Activated naive CD8-positive, alpha-beta T cell treated with anti-CD3 and anti-CD28 coated beads, Interleukin-2, amount 50 U/mL, for 24 hours (primary cell): Measurements from ENCODE around the gene RNF32.
"Not testable (repeated sequence)": the region's sequence is repeated elsewhere in the genome, so short reads cannot be mapped to it uniquely, and the experiment has no call there.

Experiments used
- ATAC-seq: fragments of 150-1000 bp; cut with Tn5 transposase; one replicate; pipeline ENCODE4 v1.10.0; 2021
- DNase-seq: peaks from one replicate; pipeline ENCODE4 v3.0.0; 2021
- H3K27ac Mint-ChIP-seq: one replicate; pipeline ENCODE4 v1.8.0; 2021; ENCODE audit warnings: mild to moderate bottlenecking, mixed read lengths
- H3K27me3 Mint-ChIP-seq: one replicate; pipeline ENCODE4 v1.8.0; 2021; ENCODE audit warnings: mixed read lengths
- H3K36me3 Mint-ChIP-seq: one replicate; pipeline ENCODE4 v1.8.0; 2021; ENCODE audit warnings: low read depth, mixed read lengths
- H3K4me1 Mint-ChIP-seq: one replicate; pipeline ENCODE4 v1.8.0; 2021; ENCODE audit warnings: mixed read lengths
- H3K4me3 Mint-ChIP-seq: one replicate; pipeline ENCODE4 v1.8.0; 2021; ENCODE audit warnings: mild to moderate bottlenecking, moderate library complexity, mixed read lengths
- H3K9me3 Mint-ChIP-seq: one replicate; pipeline ENCODE4 v1.8.0; 2021; ENCODE audit warnings: mixed read lengths

RNF32 gene

GRCh38 chr7:156668130-156668741, 27.7 kb downstream of the RNF32 start:
- Mint-ChIP-seq H3K27me3 (no peaks in the 10 kb centered on the region), H3K4me1 (peaks cover 3% of the 10 kb centered on the region), H3K9me3 (no peaks in the 10 kb centered on the region), H3K36me3 (peaks cover 3% of the 10 kb centered on the region), H3K27ac (no peak overlapping the region), H3K4me3 (no peak overlapping the region)
- DNase-seq, result no peak
- ATAC-seq, result no peak

GRCh38 chr7:156669035-156669828, 28.7 kb downstream of the RNF32 start:
- Mint-ChIP-seq H3K27me3 (no peaks in the 10 kb centered on the region), H3K36me3 (peaks cover 3% of the 10 kb centered on the region), H3K27ac (no peak overlapping the region), H3K9me3 (no peaks in the 10 kb centered on the region), H3K4me1 (peaks cover 3% of the 10 kb centered on the region), H3K4me3 (no peak overlapping the region)
- ATAC-seq (no peak), DNase-seq (no peak)

GRCh38 chr7:156673454-156673853, 32.9 kb downstream of the RNF32 start:
- H3K27ac Mint-ChIP-seq, result no peak overlapping the region
- H3K4me3 Mint-ChIP-seq, result no peak overlapping the region
- DNase-seq (no peak), ATAC-seq (no peak)
- no peaks in the 10 kb centered on the region for H3K27me3 Mint-ChIP-seq
- H3K36me3 Mint-ChIP-seq, result peaks cover 15% of the 10 kb centered on the region
- H3K9me3 Mint-ChIP-seq, result no peaks in the 10 kb centered on the region
- no peaks in the 10 kb centered on the region for H3K4me1 Mint-ChIP-seq

DNA sequence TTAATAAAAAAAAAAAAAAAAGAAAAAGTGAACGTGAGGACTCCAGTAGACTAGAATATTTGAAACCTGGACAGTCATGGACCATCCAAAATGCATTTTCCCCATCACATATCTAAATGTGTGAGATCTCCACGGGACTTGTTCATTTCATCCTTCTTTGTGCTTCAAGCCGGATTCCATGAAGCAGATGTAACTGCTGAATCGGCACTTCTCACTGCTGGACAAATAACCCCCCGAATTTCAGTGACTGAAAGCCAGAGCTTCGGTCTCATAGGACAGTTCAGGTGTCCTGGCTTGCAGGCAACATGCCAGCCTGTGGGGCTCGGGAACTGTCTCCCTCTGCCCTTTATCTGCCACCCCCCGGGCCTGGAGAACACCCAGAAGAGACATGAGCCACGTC, 33.3 kb downstream of the RNF32 start:
- Mint-ChIP-seq H3K9me3 (no peaks in the 10 kb centered on the region), H3K27ac (no peak overlapping the region)
- no peak for ATAC-seq

GRCh38 chr7:156675721-156676120, 35.1 kb downstream of the RNF32 start:
- H3K27me3 Mint-ChIP-seq, result no peaks in the 10 kb centered on the region
- H3K27ac Mint-ChIP-seq, result no peak overlapping the region
- ATAC-seq, result no peak
- no peaks in the 10 kb centered on the region for H3K4me1 Mint-ChIP-seq
- peaks cover 17% of the 10 kb centered on the region for H3K36me3 Mint-ChIP-seq
- no peaks in the 10 kb centered on the region for H3K9me3 Mint-ChIP-seq
- DNase-seq, result no peak
- no peak overlapping the region for H3K4me3 Mint-ChIP-seq

More for the DNA sequence above, 33.3 kb downstream of the RNF32 start:
- H3K27me3 Mint-ChIP-seq, result no peaks in the 10 kb centered on the region
- no peak for DNase-seq
- H3K4me1 Mint-ChIP-seq, result no peaks in the 10 kb centered on the region
- peaks cover 17% of the 10 kb centered on the region for H3K36me3 Mint-ChIP-seq
- H3K4me3 Mint-ChIP-seq, result no peak overlapping the region

DNA sequence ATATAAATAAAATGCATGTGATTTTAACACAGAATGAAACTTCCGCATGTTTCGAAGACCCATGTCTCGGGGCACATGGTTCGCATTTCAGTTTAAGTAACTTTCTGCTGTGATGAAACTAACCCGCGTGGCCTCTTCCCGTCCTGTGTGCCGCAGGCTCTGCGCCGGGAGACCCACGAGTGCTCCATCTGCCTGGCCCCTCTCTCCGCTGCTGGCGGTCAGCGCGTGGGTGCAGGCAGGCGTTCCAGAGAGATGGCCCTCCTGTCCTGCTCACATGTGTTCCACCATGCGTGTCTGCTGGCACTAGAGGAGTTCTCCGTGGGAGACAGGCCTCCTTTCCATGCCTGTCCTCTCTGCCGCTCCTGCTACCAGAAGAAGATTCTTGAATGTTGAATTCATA, 35.7 kb downstream of the RNF32 start:
- H3K9me3 Mint-ChIP-seq, result no peaks in the 10 kb centered on the region
- no peak overlapping the region for H3K27ac Mint-ChIP-seq
- ATAC-seq, result no peak

GRCh38 chr7:156677374-156678054, 36.9 kb downstream of the RNF32 start:
- H3K36me3 Mint-ChIP-seq, result peaks cover 22% of the 10 kb centered on the region
- no peak overlapping the region for H3K27ac Mint-ChIP-seq

More for the DNA sequence above, 35.7 kb downstream of the RNF32 start:
- Mint-ChIP-seq H3K27me3 (no peaks in the 10 kb centered on the region), H3K4me1 (no peaks in the 10 kb centered on the region), H3K36me3 (peaks cover 17% of the 10 kb centered on the region), H3K4me3 (no peak overlapping the region)
- no peak for DNase-seq

DNA sequence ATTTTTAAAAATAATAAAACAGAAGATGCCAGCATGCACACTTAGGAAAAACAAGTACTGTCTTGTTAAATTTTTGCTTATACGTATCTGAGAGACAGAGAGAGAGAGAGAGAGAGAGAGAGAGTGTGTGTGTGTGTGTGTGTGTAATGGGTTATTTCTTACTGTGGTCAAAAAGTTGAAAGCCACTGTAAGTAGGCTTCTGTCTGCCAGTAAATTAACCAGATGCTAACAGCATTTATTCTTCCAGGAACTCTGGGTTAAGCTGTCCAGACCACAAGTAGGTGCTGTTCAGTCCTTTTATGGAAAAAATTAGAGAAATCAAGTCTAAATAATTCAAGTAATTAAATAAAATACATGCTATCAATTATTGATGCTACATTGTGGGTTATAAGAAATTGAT, 39.7 kb downstream of the RNF32 start:
- Mint-ChIP-seq H3K27ac (no peak overlapping the region), H3K4me3 (no peak overlapping the region), H3K4me1 (no peaks in the 10 kb centered on the region), H3K27me3 (no peaks in the 10 kb centered on the region), H3K9me3 (no peaks in the 10 kb centered on the region), H3K36me3 (peaks cover 16% of the 10 kb centered on the region)
- ATAC-seq, result no peak
- no peak for DNase-seq

More at GRCh38 chr7:156677374-156678054, 36.9 kb downstream of the RNF32 start:
- DNase-seq (no peak), ATAC-seq (no peak)
- Mint-ChIP-seq H3K27me3 (no peaks in the 10 kb centered on the region), H3K9me3 (no peaks in the 10 kb centered on the region), H3K4me3 (no peak overlapping the region), H3K4me1 (no peaks in the 10 kb centered on the region)

DNA sequence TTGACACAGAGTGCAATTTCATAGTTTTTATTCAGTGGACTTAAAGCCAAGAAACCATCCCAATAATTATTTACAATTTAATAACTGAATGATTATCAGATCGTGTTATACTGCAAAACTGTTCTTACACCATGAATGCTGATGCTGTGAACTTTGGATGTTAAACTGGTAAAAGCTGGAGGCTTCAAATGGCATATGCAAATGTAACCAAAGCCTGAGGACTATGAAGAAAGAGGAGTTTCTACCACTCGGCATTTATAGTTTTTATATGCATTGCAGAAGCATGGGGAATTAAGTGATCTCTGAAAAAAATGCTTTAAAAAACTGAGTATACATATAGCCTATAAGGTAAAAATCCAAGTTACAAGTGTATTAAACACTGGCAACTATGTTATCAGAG, 42.4 kb downstream of the RNF32 start:
- Mint-ChIP-seq H3K4me1 (no peaks in the 10 kb centered on the region), H3K9me3 (no peaks in the 10 kb centered on the region), H3K4me3 (no peak overlapping the region), H3K27me3 (no peaks in the 10 kb centered on the region), H3K36me3 (peaks cover 6% of the 10 kb centered on the region), H3K27ac (no peak overlapping the region)
- no peak for DNase-seq
- no peak for ATAC-seq

- peaks cover 4% of the 10 kb centered on the region for H3K36me3 Mint-ChIP-seq
- H3K4me3 Mint-ChIP-seq, result no peak overlapping the region
- DNase-seq (no peak), ATAC-seq (no peak)
- H3K9me3 Mint-ChIP-seq, result no peaks in the 10 kb centered on the region
- H3K4me1 Mint-ChIP-seq, result no peaks in the 10 kb centered on the region
- H3K27ac Mint-ChIP-seq, result no peak overlapping the region
- no peaks in the 10 kb centered on the region for H3K27me3 Mint-ChIP-seq
Observed at GRCh38 chr7:156684251-156684650, 43.7 kb downstream of the RNF32 start.

DNA sequence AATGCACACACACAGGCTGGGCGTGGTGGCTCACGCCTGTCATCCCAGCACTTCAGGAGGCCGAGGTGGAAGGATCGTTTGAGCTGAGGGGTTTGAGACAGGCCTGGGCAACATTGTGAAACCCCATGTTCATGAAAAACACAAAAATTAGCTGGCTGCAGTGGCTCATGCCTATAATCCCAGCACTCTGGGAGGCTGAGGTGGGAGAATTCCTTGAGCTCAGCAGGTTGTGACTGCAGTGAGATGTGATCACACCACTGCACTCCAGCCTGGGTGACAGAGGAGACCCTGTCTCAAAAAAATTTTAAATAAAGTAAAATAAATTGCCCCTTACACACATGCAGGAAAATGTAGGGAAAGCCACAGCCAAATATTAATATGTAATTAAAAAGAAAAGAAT, 44.1 kb downstream of the RNF32 start:
- ATAC-seq (no peak), DNase-seq (no peak)

DNA sequence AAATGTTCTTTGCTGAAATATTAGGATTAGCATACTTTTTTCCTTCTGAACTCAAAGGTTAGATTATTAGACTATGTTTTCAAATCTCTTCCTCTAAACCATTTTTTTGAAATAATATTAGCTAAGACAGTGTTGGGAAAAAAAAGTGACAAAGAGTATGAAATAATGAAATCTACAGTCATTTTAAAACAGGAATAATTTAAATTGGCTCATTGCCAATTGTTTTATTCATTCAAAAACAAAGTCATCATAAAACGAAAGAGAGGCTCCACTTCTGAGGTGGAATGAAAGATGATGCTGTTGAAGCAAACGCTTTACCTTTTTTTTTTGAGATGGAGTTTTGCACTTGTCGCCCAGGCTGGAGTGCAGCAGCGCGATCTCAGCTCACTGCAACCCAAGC, 51.2 kb downstream of the RNF32 start:
- Mint-ChIP-seq H3K4me3 (no peak overlapping the region), H3K27me3 (no peaks in the 10 kb centered on the region), H3K27ac (no peak overlapping the region), H3K4me1 (peaks cover 9% of the 10 kb centered on the region), H3K36me3 (peaks cover 35% of the 10 kb centered on the region), H3K9me3 (peaks cover 20% of the 10 kb centered on the region)
- DNase-seq (no peak), ATAC-seq (no peak)

More for the DNA sequence above, 44.1 kb downstream of the RNF32 start:
- Mint-ChIP-seq H3K27ac (no peak overlapping the region), H3K4me3 (no peak overlapping the region), H3K4me1 (no peaks in the 10 kb centered on the region), H3K27me3 (no peaks in the 10 kb centered on the region), H3K9me3 (no peaks in the 10 kb centered on the region), H3K36me3 (peaks cover 4% of the 10 kb centered on the region)

GRCh38 chr7:156692849-156693248, 52.3 kb downstream of the RNF32 start:
- H3K36me3 Mint-ChIP-seq, result peaks cover 45% of the 10 kb centered on the region
- H3K4me3 Mint-ChIP-seq, result no peak overlapping the region
- DNase-seq (no peak), ATAC-seq (no peak)
- no peaks in the 10 kb centered on the region for H3K27me3 Mint-ChIP-seq
- H3K9me3 Mint-ChIP-seq, result peaks cover 30% of the 10 kb centered on the region
- H3K27ac Mint-ChIP-seq, result no peak overlapping the region
- H3K4me1 Mint-ChIP-seq, result peaks cover 9% of the 10 kb centered on the region

GRCh38 chr7:156693627-156694026, 53.1 kb downstream of the RNF32 start:
- no peak overlapping the region for H3K27ac Mint-ChIP-seq
- H3K27me3 Mint-ChIP-seq, result no peaks in the 10 kb centered on the region
- H3K9me3 Mint-ChIP-seq, result peaks cover 32% of the 10 kb centered on the region
- peaks cover 9% of the 10 kb centered on the region for H3K4me1 Mint-ChIP-seq
- ATAC-seq (no peak), DNase-seq (no peak)
- H3K36me3 Mint-ChIP-seq, result peaks cover 53% of the 10 kb centered on the region
- H3K4me3 Mint-ChIP-seq, result no peak overlapping the region

DNA sequence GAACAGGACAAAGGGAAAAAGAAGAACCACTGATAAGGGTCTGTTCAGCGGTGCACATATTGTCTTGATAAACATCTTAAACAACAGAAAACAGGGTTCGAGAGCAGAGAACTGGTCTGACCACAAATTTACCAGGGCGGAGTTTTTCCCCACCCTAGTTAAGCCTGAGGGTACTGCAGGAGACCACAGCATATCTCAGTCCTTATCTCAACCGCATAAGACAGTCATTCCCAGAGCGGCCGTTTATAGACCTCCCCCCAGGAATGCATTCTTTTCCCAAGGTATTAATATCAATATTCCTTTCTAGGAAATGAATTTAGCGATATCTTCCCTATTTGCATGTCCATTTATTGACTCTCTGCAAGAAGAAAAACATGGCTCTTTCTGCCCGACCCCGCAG, 56.7 kb downstream of the RNF32 start:
- DNase-seq, H3K27me3 Mint-ChIP-seq, H3K27ac Mint-ChIP-seq, ATAC-seq, H3K4me1 Mint-ChIP-seq, H3K4me3 Mint-ChIP-seq: not testable (repeated sequence)
- peaks cover 76% of the 10 kb centered on the region for H3K36me3 Mint-ChIP-seq
- peaks cover 48% of the 10 kb centered on the region for H3K9me3 Mint-ChIP-seq
